Aorta (tissue), 5 donors: ENCODE results near the gene FLVCR2. TPM values are rescaled to one million over a fixed set of nuclear protein-coding genes. Genes with fewer than 3 reads are reported as not detected.

Source experiments
- ATAC-seq: fragments of 200-7000 bp; cut with Tn5 transposase; one replicate; pipeline ENCODE4 v1.9.1; 2022; ENCODE audit warnings: moderate library complexity; ENCODE audit not compliant: low FRiP score
- DNase-seq, 2 donors: peaks; one replicate each; pipeline ENCODE4 v3.0.0-alpha.2; 2020
- H3K27ac ChIP-seq, 2 donors: one replicate each; pipeline ENCODE4 v1.5.1; 2013; ENCODE audit warnings: low read length in 2 of 2, mild to moderate bottlenecking in 2 of 2, moderate library complexity in 2 of 2, control low read depth in 1 of 2, inconsistent platforms in 1 of 2, low read depth in 1 of 2
- H3K27me3 ChIP-seq, 2 donors: one replicate each; pipeline ENCODE4 v1.6.1; 2013; ENCODE audit warnings: control low read depth in 1 of 2, low read length in 1 of 2, mild to moderate bottlenecking in 1 of 2, moderate library complexity in 1 of 2; ENCODE audit not compliant: insufficient read depth in 2 of 2, control insufficient read depth in 1 of 2
- H3K36me3 ChIP-seq, 2 donors: one replicate each; pipeline ENCODE4 v1.6.1; 2013; ENCODE audit warnings: control low read depth in 1 of 2, low read length in 1 of 2, mild to moderate bottlenecking in 1 of 2; ENCODE audit not compliant: insufficient read depth in 2 of 2, control insufficient read depth in 1 of 2
- H3K4me1 ChIP-seq, 2 donors: one replicate each; pipeline ENCODE4 v1.6.1; 2013; ENCODE audit warnings: low read length in 2 of 2, control low read depth in 1 of 2, mild to moderate bottlenecking in 1 of 2, moderate library complexity in 1 of 2; ENCODE audit not compliant: insufficient read depth in 2 of 2, control insufficient read depth in 1 of 2
- H3K4me3 ChIP-seq, 2 donors: one replicate each; pipeline ENCODE4 v1.5.1; 2013; ENCODE audit warnings: low read length in 2 of 2, control low read depth in 1 of 2, mild to moderate bottlenecking in 1 of 2
- H3K9me3 ChIP-seq: one replicate; pipeline ENCODE4 v1.6.1; 2013; ENCODE audit warnings: mild to moderate bottlenecking, low read length; ENCODE audit not compliant: control insufficient read depth
- WGBS, 2 donors: extraction: QIAGEN DNeasy Blood & Tissue Kit; methylation state at CpG; one replicate each; pipeline ENCODE4 v1.1.7; 2013; 5-methylcytosine and 5-hydroxymethylcytosine counted together
- intact Hi-C, 2 donors: fragments of 100-400 bp; cut with DNase I; formaldehyde crosslinking; loops; one replicate each; pipeline versions ENCODE4 v1.14.2 to v1.15.0; 2022
- polyA plus RNA-seq, 2 donors: library from polyadenylated mRNA; stranded (reverse); fragments of 200-250 nt; gene quantifications; one replicate each; pipeline ENCODE4 v1.2.3, GENCODE V29; 2013
- total RNA-seq, 2 donors: library from RNA; stranded (reverse); fragmentation: NEBNext Ultra II Directional; extraction: Animal tissue kit (Norgen Biotek cat#: 25700); gene quantifications; one replicate each; pipeline ENCODE4 v1.2.1, GENCODE V29; 2021
- donor health status: healthy with polysubstance abuse.
- donor health status: Bipolar disorder and iron deficiency.
- donor health status: DM: no; HTN: no; CAD: no.
- donor health status: DM: no; HTN: no; CAD: no.
- donor health status: DM: yes; HTN: yes; CAD: no.

FLVCR2 gene
- total and polyA plus RNA-seq, 4 donors = 0.38 to 15.4 (median 11.1) TPM

GRCh38 chr14:75539561-75540478 lies 38.6 kb upstream of the FLVCR2 start:
- Histone ChIP-seq H3K4me3 (no peak overlapping the region), H3K9me3 (no peaks in the 10 kb centered on the region), H3K27me3 (no peaks in the 10 kb centered on the region), H3K27ac (no peak overlapping the region), H3K36me3 (no peaks in the 10 kb centered on the region), H3K4me1 (no peaks in the 10 kb centered on the region)
- DNase-seq (no peak), ATAC-seq (no peak)
- intact Hi-C loops = no loop called here
- WGBS, 2 donors = 83 to 89% methylated on average over 17 of the region's 17 CpGs

GRCh38 chr14:75540479-75540851 lies 38.0 kb upstream of the FLVCR2 start:
- H3K4me1 ChIP-seq = no peaks in the 10 kb centered on the region
- WGBS, 2 donors = 75 to 83% methylated on average over 7 of the region's 7 CpGs
- no peaks in the 10 kb centered on the region for H3K27me3 ChIP-seq
- H3K9me3 ChIP-seq = no peaks in the 10 kb centered on the region
- intact Hi-C loops = no loop called here
- no peak overlapping the region for H3K4me3 ChIP-seq
- ATAC-seq = no peak
- no peak for DNase-seq
- no peak overlapping the region for H3K27ac ChIP-seq
- H3K36me3 ChIP-seq = no peaks in the 10 kb centered on the region

- H3K36me3 ChIP-seq = no peaks in the 10 kb centered on the region
- peak; percentile 82 for ATAC-seq
- DNase-seq = peak; percentile 79 to 91
- intact Hi-C loops = no loop called here
- no peaks in the 10 kb centered on the region for H3K4me1 ChIP-seq
- no peak overlapping the region for H3K4me3 ChIP-seq
- no peaks in the 10 kb centered on the region for H3K9me3 ChIP-seq
- H3K27me3 ChIP-seq = no peaks in the 10 kb centered on the region
- WGBS, 2 donors = 21 to 34% methylated on average over 10 of the region's 10 CpGs
- H3K27ac ChIP-seq = no peak overlapping the region
Observed at GRCh38 chr14:75542588-75543091, 35.8 kb upstream of the FLVCR2 start.

GRCh38 chr14:75543253-75543652 lies 35.2 kb upstream of the FLVCR2 start:
- Histone ChIP-seq H3K4me3 (no peak overlapping the region), H3K27ac (peak overlapping the region in 1 of 2 donors; percentile 3)

GRCh38 chr14:75543786-75544185 lies 34.6 kb upstream of the FLVCR2 start:
- no peak for ATAC-seq
- Histone ChIP-seq H3K27ac (no peak overlapping the region), H3K36me3 (no peaks in the 10 kb centered on the region)

More at GRCh38 chr14:75543253-75543652, 35.2 kb upstream of the FLVCR2 start:
- 62 to 80% methylated on average over 4 of the region's 4 CpGs for WGBS, 2 donors
- intact Hi-C loops = no loop called here
- DNase-seq (no peak), ATAC-seq (no peak)
- H3K27me3 ChIP-seq = no peaks in the 10 kb centered on the region
- no peaks in the 10 kb centered on the region for H3K4me1 ChIP-seq
- H3K9me3 ChIP-seq = no peaks in the 10 kb centered on the region
- no peaks in the 10 kb centered on the region for H3K36me3 ChIP-seq

GRCh38 chr14:75545907-75546306 lies 32.5 kb upstream of the FLVCR2 start:
- ATAC-seq = no peak
- no peaks in the 10 kb centered on the region for H3K36me3 ChIP-seq
- H3K9me3 ChIP-seq = no peaks in the 10 kb centered on the region
- no peaks in the 10 kb centered on the region for H3K4me1 ChIP-seq
- H3K27ac ChIP-seq = no peak overlapping the region
- intact Hi-C loops = no loop called here
- no peak overlapping the region for H3K4me3 ChIP-seq
- H3K27me3 ChIP-seq = no peaks in the 10 kb centered on the region
- DNase-seq = no peak
- WGBS, 2 donors = 92% methylated on average over 13 of the region's 13 CpGs

More at GRCh38 chr14:75543786-75544185, 34.6 kb upstream of the FLVCR2 start:
- WGBS, 2 donors = 88 to 98% methylated on average over 2 of the region's 2 CpGs
- intact Hi-C loops = no loop called here
- no peak for DNase-seq
- H3K9me3 ChIP-seq = no peaks in the 10 kb centered on the region
- no peaks in the 10 kb centered on the region for H3K27me3 ChIP-seq
- no peak overlapping the region for H3K4me3 ChIP-seq
- H3K4me1 ChIP-seq = no peaks in the 10 kb centered on the region

- WGBS, 2 donors = 88% methylated on average over 11 of the region's 11 CpGs
- Histone ChIP-seq H3K9me3 (no peaks in the 10 kb centered on the region), H3K36me3 (no peaks in the 10 kb centered on the region), H3K4me3 (no peak overlapping the region), H3K27me3 (no peaks in the 10 kb centered on the region), H3K27ac (no peak overlapping the region), H3K4me1 (no peaks in the 10 kb centered on the region)
- intact Hi-C loops = no loop called here
- DNase-seq (no peak), ATAC-seq (peak; percentile 38)
Observed at GRCh38 chr14:75547552-75548250, 30.7 kb upstream of the FLVCR2 start.

GRCh38 chr14:75548544-75548943 lies 29.9 kb upstream of the FLVCR2 start:
- Histone ChIP-seq H3K9me3 (no peaks in the 10 kb centered on the region), H3K4me3 (no peak overlapping the region), H3K36me3 (no peaks in the 10 kb centered on the region), H3K27ac (no peak overlapping the region), H3K4me1 (no peaks in the 10 kb centered on the region), H3K27me3 (no peaks in the 10 kb centered on the region)
- no peak for DNase-seq
- WGBS, 2 donors = 52 to 58% methylated on average over 7 of the region's 7 CpGs
- intact Hi-C loops = no loop called here
- ATAC-seq = no peak
